HUES48 (cell line): ENCODE measurements around the gene CACNA1A.
"Not testable (repeated sequence)": the region's sequence is repeated elsewhere in the genome, so short reads cannot be mapped to it uniquely, and the experiment has no call there.

Source experiments
- H3K27ac ChIP-seq: one replicate; pipeline ENCODE4 v1.7.0; 2013; ENCODE audit warnings: low read depth, low read length, inconsistent platforms
- H3K27me3 ChIP-seq: 2 replicates; pipeline ENCODE4 v1.6.1; 2013; ENCODE audit warnings: mild to moderate bottlenecking, low read length; ENCODE audit not compliant: control insufficient read depth, insufficient read depth
- H3K36me3 ChIP-seq: 2 replicates; pipeline ENCODE4 v1.6.1; 2013; ENCODE audit warnings: low read length; ENCODE audit not compliant: control insufficient read depth, insufficient read depth
- H3K4me1 ChIP-seq: 2 replicates; pipeline ENCODE4 v1.6.1; 2013; ENCODE audit warnings: mild to moderate bottlenecking, low read length; ENCODE audit not compliant: control insufficient read depth, insufficient read depth
- H3K4me3 ChIP-seq: 2 replicates; pipeline ENCODE4 v1.5.1; 2013; ENCODE audit warnings: mild to moderate bottlenecking, low read depth, low read length
- H3K9ac ChIP-seq: 2 replicates; pipeline ENCODE4 v1.6.1; 2013; ENCODE audit warnings: mild to moderate bottlenecking, low read depth, low read length, moderate library complexity
- H3K9me3 ChIP-seq: 2 replicates; pipeline ENCODE4 v1.6.1; 2013; ENCODE audit warnings: low read length; ENCODE audit not compliant: control insufficient read depth, insufficient read depth

Gene CACNA1A

DNA sequence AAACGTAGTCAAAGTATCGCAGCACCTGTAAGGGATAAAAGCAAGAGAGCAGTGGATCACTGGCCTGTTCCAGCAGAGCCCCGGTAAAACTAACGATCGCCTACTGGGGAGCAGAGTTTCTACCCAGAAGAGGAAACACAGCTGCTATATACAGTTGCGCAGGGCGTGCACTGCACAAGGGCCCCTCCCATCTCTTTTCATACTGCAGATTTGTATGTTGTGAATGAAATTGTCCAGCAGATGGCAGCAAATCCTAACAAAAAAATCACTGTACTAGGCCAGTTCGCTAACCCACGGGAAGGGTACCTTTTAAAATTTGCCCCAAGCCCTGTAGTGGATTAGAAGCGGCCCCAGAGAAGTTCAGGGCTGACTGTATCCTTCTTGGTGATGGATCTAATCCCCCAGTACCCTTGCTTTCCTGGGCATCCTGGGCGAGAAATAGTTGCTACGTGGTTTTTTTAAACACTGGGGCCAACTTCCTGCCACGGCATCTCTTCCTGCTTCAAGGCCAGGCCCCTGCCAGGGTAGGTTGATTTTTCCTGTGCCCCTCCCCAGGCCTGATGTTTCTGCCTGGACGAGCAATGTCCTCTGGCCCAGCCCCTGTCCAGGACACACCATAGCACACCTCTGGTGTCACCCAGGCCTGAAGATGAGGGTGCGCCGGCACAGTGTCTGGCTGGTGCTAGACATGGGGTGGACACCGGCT is 229.0 kb downstream of the CACNA1A start:
- Histone ChIP-seq H3K9me3 (no peaks in the 10 kb centered on the region), H3K4me3 (no peak overlapping the region), H3K4me1 (no peaks in the 10 kb centered on the region; the same call in 1 of the 2 replicates), H3K27me3 (no peaks in the 10 kb centered on the region), H3K36me3 (no peaks in the 10 kb centered on the region), H3K27ac (no peak overlapping the region), H3K9ac (no peak overlapping the region)

DNA sequence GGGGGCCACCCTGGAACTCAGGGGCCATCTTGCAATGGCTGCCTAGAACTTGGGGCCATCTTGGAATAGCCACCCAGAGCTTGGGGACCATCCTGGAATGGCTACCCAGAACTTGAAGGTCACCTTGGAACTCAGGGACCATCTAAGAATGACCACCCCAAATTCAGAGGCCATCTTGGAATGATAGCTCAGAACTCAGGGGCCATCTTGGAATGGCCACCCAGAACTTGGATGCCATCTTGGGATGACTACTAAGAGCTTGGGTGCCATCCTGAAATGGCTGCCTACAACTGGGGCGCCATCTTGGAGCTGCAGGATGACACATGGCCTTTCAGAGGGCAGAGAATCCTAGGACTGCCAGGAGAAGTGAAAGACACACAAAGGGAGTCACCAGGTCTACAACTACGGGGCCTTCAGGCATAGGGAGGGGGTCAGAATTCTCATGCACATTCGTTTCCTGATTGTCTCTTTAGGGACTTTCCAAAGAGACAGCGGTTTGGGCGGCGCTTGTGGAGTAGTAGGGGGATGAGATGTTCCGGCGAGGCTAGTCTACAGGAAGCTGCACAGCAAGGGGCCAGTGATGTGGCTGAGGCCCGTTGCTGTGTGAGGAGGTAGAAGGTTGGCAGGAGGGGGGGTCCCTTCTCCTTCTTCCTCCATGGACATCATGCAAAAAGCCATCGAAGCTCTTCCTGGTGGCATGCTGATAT is 231.1 kb downstream of the CACNA1A start:
- Histone ChIP-seq H3K9me3 (peaks cover 4% of the 10 kb centered on the region; the same call in 1 of the 2 replicates), H3K27ac (no peak overlapping the region), H3K4me3 (no peak overlapping the region), H3K27me3 (no peaks in the 10 kb centered on the region), H3K4me1 (no peaks in the 10 kb centered on the region), H3K36me3 (no peaks in the 10 kb centered on the region), H3K9ac (no peak overlapping the region)

DNA sequence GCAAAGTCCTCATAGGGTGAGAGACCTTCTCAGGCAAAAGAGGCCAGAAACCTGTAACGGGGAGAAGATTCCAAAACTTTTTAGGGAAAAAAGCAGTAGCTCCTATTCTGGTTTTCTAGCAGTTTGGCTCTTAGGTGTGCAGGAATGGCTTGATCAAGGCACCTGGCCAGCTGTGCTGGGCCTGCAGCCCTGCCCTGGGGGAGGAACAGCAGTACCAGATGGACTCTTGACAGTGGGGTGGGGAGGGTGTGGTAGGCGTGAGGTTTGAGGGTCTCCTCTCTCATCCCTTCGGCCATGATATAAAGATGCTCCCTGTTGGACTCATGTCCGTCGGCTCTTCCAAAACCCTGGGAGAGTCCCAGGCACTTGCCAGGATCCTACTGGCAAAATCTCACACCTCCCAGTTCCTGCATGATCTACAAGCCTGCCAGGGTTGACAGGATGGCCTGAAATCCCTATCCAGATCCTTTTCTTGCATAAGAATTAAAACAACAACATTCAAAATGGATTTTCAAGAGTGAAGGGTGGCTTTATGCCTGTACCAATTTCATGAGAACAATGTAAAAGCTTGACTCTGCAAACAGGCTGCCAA is 235.7 kb downstream of the CACNA1A start:
- Histone ChIP-seq H3K27ac (no peak overlapping the region), H3K27me3 (no peaks in the 10 kb centered on the region), H3K36me3 (no peaks in the 10 kb centered on the region; the same call in 1 of the 2 replicates), H3K9ac (no peak overlapping the region), H3K4me3 (no peak overlapping the region), H3K9me3 (peaks cover 4% of the 10 kb centered on the region; the same call in 1 of the 2 replicates), H3K4me1 (no peaks in the 10 kb centered on the region)

DNA sequence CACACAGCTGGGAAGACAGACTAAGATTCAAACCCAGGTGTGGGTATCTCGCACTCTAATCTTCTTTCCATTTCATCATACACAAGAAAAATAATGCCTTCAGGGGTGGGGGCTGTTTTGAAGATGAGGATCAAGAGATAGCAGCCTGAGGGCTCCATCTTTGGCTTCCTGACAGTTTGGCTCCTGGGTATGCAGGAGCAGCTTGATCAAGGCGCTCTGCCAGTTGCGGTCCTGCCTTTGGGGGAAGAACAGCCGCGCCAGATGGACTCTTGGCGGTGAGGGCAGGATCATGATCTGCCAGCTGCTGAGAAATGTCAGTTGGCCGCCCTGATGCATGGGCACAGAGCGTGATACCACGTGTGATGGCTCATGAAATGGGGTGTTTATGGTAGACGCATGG is 236.9 kb downstream of the CACNA1A start:
- Histone ChIP-seq H3K27me3 (no peaks in the 10 kb centered on the region), H3K9ac (no peak overlapping the region), H3K4me1 (no peaks in the 10 kb centered on the region), H3K27ac (no peak overlapping the region), H3K9me3 (peaks cover 4% of the 10 kb centered on the region; the same call in 1 of the 2 replicates), H3K4me3 (no peak overlapping the region), H3K36me3 (no peaks in the 10 kb centered on the region; the same call in 1 of the 2 replicates)

DNA sequence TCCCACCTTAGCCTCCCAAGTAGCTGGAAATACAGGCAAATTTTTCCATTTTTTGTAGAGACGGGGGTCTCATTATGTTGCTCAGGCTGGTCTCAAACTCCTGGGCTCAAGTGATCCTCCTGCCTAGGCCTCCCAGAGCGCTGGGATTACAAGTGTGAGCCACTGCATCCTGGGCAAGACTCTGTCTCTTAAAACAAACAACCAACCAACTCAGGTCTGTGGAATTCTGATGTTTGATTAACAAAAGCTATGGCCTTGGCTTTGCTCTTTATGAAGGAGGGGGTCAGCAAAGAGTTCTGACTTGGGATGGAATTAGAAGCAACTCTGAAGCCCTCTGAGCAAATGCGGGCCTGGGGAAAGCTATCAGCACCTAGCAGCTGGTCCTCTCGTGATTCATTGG is 238.4 kb downstream of the CACNA1A start:
- Histone ChIP-seq H3K4me3 (no peak overlapping the region), H3K4me1 (no peaks in the 10 kb centered on the region), H3K27me3 (no peaks in the 10 kb centered on the region), H3K9me3 (peaks cover 4% of the 10 kb centered on the region; the same call in 1 of the 2 replicates), H3K9ac (no peak overlapping the region), H3K36me3 (no peaks in the 10 kb centered on the region; the same call in 1 of the 2 replicates), H3K27ac (no peak overlapping the region)

DNA sequence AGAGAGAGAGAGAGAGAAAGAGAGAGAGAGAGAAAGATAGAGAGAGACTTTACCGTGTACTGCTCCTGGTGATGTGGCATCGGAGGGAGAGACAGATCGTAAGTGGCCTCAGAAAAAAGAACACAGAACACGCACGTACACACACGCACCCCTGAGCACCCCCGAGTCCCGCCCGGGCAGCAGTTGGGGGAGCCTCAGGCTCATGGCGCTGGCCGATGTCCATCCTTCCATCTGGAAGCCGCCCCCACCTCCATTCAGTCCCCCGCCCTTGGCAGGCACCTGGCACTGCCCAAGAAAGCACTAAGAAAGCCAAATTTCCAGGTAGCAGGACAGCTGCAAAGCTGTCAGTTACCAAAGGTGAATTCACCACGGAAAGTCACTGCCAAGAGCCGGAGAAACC is 239.1 kb downstream of the CACNA1A start:
- Histone ChIP-seq H3K9me3 (peaks cover 4% of the 10 kb centered on the region; the same call in 1 of the 2 replicates), H3K4me3 (no peak overlapping the region), H3K4me1 (no peaks in the 10 kb centered on the region), H3K9ac (no peak overlapping the region), H3K27ac (no peak overlapping the region), H3K36me3 (no peaks in the 10 kb centered on the region; the same call in 1 of the 2 replicates), H3K27me3 (no peaks in the 10 kb centered on the region)

DNA sequence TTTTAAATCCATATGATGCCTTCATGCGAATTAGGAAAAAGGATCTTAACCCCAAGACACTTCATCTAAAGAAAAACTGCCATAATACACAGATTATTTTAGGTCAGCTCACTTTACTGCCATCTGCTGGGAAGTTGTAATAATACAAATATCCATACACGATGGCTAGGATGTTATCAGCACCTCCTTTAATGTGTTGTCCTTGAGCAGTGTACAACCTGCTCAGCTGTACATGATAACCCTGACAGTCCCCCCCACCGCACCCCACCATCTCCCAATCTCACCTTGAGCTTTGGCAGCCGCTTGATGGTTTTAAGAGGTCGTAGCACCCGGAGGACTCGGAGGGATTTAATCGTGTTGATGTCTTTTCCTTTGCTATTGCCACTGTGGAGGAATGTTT is 243.8 kb downstream of the CACNA1A start:
- no peaks in the 10 kb centered on the region for H3K27me3 ChIP-seq
- H3K36me3 ChIP-seq = no peaks in the 10 kb centered on the region
- H3K4me3 ChIP-seq = no peak overlapping the region
- no peaks in the 10 kb centered on the region for H3K4me1 ChIP-seq
- no peak overlapping the region for H3K9ac ChIP-seq
- H3K27ac ChIP-seq = no peak overlapping the region
- H3K9me3 ChIP-seq = no peaks in the 10 kb centered on the region

DNA sequence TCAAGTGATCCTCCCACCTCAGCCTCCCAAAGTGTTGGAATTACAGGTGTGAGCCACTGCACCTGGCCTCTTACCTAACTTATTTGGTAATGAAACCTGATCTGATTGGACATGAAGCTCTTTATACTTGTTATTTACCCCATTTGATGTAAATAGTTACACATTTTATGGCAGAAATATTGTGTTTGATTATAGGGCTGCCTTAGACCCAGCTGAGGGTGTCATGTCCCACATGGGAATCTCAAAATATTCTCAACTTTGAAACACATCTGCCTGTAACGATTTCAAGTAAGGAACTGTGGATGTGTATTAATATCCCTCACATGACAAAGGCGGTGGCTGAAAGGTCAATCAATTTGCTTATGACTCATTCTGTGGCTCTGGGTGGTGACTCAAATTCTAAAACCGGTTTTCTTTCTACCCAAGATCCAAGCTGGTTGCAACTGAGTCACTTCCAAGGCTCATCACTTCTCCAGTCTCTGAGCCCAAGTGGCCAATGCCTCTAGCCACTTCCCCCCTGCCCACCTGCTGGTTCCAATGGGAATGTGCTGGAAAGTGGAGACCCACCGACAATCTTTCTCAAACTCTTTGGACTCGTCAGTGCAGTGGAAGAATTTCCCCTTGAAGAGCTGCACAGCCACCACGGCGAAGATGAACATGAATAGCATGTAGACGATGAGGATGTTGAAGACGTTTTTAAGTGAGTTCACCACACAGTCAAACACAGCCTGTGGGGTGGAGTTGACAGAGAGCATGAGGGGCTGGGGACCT is 245.2 kb downstream of the CACNA1A start:
- no peaks in the 10 kb centered on the region for H3K4me1 ChIP-seq
- H3K27me3 ChIP-seq = no peaks in the 10 kb centered on the region
- no peak overlapping the region for H3K27ac ChIP-seq
- H3K9me3 ChIP-seq = no peaks in the 10 kb centered on the region
- no peak overlapping the region for H3K9ac ChIP-seq
- no peak overlapping the region for H3K4me3 ChIP-seq
- peaks cover 5% of the 10 kb centered on the region; the same call in 1 of the 2 replicates for H3K36me3 ChIP-seq

DNA sequence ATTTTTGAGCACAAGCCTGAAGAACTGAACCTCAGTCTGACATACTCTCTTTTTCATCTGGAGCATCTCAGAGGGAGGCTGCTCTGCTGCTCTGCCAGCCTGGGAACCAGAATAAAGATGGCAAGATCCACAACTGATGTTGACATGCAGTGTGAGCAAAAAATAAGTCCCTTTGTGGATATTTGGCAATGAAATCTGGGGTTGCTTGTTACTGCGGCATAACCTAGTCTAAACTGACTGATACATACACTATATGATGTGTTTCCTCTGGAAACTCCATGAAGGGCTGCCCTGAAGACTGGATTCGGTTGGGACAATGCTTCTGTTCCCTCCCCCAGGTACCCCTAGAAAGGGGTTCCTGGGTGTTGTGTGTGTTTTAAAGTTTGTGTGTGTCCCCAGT is 249.4 kb downstream of the CACNA1A start:
- Histone ChIP-seq H3K27ac (no peak overlapping the region), H3K9me3 (no peaks in the 10 kb centered on the region), H3K36me3 (peaks cover 5% of the 10 kb centered on the region; the same call in 1 of the 2 replicates), H3K27me3 (no peaks in the 10 kb centered on the region), H3K4me3 (no peak overlapping the region), H3K9ac (no peak overlapping the region), H3K4me1 (no peaks in the 10 kb centered on the region)

DNA sequence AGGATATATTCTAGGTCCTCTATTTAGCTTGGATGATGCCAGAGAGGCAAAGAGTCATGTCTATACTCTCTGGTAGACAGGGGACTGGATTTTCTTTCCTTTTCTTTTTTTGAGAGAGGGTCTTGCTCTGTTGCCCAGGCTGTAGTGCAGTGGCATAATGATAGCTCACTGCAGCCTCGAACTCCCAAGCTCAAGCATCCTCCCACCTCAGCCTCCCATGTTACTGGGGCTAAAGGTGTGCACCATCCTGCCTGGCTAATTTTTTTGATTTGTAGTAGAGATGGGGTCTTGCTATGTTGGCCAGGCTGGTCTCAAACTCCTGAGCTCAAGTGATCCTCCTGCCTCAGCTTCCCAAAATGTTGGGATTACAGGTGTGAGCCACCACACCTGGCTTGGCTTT is 249.9 kb downstream of the CACNA1A start:
- H3K9ac ChIP-seq, H3K4me3 ChIP-seq, H3K27ac ChIP-seq, H3K27me3 ChIP-seq, H3K4me1 ChIP-seq, H3K9me3 ChIP-seq, H3K36me3 ChIP-seq: not testable (repeated sequence)
